NCI-H1694 treated with DMSO at 0.1 percent for 48 hours (cell line): ENCODE results near the gene TMEM269.
A peak's percentile ranks its signal among the peaks of the same experiment; 100 is the strongest.
"Not testable (repeated sequence)": the region's sequence is repeated elsewhere in the genome, so short reads cannot be mapped to it uniquely, and the experiment has no call there.

Experiments
- DNase-seq: peaks from one replicate; lab custom pipeline; 2025; lab: John Stamatoyannopoulos, UW

Gene TMEM269

DNA sequence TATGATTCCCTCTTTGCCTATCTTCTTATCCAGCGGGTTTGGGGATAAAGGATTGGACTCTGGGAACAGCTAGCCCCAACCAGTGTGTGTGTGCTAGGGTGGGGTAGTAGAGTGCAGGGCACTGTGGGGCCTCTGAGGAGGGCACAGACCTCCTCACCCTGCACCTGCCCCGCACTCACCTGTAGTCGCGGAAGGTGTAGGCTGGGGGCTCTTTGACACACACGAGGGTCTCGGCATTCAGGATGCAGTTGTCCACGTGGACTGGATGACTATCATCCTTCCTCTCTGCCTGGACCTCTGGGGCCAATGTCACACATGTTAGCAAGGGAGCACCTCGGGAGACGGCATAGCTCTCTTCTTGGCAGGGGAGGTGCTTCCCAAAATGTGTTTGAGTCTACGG is 36.8 kb upstream of the TMEM269 start:
- DNase-seq = no peak

- no peak for DNase-seq
These were observed 36.1 kb upstream of the TMEM269 start for GRCh38 chr1:42748461-42749410.

GRCh38 chr1:42750041-42750440 is 34.8 kb upstream of the TMEM269 start:
- DNase-seq = no peak

GRCh38 chr1:42751511-42752070 is 33.2 kb upstream of the TMEM269 start:
- not testable (repeated sequence) for DNase-seq

DNA sequence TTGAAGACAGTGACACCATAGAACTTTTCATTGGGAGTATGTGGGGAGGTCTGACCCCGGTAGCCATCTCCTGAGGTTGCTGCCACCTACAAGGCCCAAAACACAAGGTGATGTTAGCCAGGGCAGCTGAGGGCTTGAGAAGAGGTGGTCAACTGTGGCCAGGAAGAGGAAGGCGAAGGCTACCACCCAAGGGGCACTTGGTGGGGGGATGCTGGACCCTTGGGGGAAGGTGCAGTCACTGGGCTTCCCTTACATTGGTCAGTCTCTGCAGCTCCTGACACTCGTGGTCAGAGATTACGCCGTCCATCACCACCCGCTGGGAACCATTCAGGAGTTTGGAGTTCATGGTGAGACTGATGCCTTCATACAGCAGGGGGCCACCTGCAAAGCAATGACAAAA is 32.5 kb upstream of the TMEM269 start:
- DNase-seq = no peak

DNA sequence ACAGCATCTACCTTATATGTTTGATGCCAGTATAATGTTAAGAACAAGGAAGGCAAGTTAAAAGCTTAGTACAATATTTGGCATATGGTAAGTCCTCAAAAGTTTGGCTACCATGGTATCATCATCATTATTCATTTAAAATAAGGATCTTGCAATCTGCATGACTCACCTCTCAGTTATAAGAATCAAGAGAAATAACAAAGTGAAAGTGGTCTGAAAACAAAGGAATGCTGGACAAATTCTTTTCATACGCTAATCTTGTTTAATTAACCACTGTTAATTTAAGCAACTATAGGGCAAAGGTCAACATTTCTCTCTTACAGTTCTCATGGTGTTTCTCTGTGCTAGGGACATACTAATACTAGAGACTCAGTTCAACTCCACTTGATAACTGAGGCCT is 31.7 kb upstream of the TMEM269 start:
- DNase-seq = no peak

- DNase-seq = peak; percentile 48
These were observed 27.6 kb upstream of the TMEM269 start for GRCh38 chr1:42756956-42757891.

DNA sequence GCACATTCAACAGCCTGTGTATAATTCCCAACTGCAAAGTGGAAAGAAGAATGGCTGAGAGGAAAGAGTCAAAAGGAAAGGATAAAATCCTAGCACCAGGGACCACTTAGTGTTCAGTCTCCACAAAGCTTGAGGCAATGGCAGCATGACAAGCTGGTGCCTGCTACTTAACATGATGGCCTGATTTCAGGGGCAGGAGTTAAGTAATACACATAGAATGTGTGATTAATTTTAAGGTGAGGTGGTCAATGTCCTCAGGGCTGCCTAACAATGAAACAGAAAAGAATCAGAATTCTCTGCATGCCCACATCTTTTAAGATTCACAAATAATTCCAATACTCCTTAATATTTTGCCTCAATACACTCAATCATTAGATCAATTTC is 26.9 kb upstream of the TMEM269 start:
- no peak for DNase-seq

DNA sequence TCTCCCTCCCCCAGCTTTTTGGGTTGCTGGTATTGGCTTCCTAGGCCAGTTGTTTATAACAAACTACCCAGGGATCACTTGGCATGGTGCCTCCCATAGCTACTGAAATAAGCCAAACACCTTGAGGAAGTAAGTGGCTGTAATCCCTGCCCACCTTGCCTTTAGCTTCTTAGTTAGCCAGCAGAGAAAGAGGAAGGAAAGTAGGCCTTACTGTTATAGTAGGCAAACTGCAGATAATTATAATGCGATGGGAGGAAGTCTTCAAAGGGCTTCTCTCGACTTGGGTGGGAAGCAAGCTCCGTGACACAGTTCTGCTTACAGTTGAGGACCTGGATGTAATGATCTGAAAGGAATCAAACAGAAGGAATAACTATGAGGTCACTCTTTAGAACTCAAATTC is 26.1 kb upstream of the TMEM269 start:
- no peak for DNase-seq

- no peak for DNase-seq
These were observed 25.7 kb upstream of the TMEM269 start for GRCh38 chr1:42759114-42759513.

DNA sequence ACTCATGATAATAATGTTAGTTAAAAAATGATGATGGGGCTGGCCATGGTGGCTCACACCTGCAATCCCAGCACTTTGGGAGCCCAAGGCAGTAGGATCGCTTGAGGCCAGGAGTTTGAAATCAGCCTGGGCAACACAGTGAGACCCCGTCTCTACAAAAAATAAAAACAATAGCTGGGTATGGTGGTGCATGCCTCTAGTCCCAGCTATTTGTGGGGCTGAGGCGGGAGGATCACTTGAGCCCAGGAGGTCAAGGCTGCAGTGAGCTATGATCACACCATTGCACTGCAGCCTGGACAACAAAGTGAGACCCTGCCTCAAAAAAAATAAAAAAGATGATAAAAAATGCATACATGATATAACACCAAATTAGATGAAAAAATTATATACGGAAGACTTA is 23.2 kb upstream of the TMEM269 start:
- DNase-seq = no peak

GRCh38 chr1:42762269-42762668 is 22.5 kb upstream of the TMEM269 start:
- DNase-seq = no peak

DNA sequence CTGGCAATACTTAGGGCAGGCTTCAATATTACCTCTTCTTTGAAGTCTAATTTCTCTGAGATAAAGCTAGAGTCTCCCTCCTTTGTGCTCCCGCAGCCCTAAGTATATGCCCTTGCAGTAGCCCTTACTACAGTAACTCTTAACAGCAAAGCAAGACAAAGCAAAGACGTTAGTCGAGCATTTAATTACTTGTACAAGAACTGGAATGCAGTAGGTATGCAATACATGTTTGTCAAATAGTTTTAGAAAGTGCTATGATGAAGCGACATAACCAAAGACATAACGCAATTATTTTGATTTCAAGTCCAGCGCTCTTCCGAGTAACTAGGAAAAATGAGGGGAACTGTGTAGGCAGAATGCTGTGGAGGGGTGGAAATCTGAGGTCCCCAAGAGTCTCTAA is 19.5 kb upstream of the TMEM269 start:
- no peak for DNase-seq

GRCh38 chr1:42765832-42766740 is 18.7 kb upstream of the TMEM269 start:
- DNase-seq = peak; percentile 33

- DNase-seq = peak; percentile 98
These were observed 17.9 kb upstream of the TMEM269 start, which contains the start of the genes C1orf50 and P3H1 for GRCh38 chr1:42766741-42767509. C1orf50 (plus strand) TSS chr1:42767249; CDS start chr1:42767312, 63 bp downstream. P3H1 (minus strand) TSS chr1:42767028; CDS start chr1:42766971, 57 bp downstream.

DNA sequence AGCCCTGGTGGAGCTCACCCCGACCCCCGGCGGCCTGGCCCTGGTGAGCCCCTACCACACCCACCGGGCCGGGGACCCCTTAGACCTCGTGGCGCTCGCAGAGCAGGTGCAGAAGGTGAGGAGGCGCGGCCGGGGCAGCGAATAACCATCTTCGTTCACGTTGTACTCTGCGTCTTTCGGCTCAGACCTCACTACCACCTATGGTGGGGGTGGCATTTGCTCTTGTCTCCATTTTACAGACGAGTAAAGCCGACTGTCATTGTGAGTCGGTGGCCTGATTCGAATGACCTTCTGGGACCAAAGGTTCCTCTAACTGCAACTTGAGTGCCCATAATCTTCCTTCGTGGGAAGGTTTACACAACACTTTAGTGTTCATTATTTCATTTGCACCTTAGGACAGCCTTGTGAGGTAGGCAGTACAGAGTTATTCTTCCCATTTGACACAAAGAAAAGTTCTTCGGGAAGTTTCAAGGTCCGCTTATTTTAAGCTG is 17.2 kb upstream of the TMEM269 start:
- peak; percentile 57 for DNase-seq

- no peak for DNase-seq
These were observed 16.6 kb upstream of the TMEM269 start for GRCh38 chr1:42768172-42768571.

- no peak for DNase-seq
These were observed 15.0 kb upstream of the TMEM269 start for GRCh38 chr1:42769811-42770210.

DNA sequence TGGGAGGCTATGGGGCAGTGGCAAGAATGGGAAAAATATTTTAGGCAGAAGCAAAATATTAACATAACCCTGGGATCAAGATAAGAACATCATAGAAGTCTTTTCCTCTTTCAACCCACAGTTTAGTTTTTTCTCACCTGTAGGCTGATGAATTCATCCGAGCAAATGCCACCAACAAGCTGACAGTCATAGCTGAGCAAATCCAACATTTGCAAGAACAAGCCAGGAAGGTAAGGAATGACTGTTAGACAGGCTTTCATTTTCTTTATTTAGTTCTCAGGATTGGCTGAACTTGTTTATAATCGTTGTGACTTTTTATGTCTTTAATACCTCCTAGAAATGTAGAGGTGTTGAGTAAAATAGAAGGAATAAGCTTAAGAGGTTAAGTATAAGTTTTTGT is 11.4 kb upstream of the TMEM269 start:
- no peak for DNase-seq

DNA sequence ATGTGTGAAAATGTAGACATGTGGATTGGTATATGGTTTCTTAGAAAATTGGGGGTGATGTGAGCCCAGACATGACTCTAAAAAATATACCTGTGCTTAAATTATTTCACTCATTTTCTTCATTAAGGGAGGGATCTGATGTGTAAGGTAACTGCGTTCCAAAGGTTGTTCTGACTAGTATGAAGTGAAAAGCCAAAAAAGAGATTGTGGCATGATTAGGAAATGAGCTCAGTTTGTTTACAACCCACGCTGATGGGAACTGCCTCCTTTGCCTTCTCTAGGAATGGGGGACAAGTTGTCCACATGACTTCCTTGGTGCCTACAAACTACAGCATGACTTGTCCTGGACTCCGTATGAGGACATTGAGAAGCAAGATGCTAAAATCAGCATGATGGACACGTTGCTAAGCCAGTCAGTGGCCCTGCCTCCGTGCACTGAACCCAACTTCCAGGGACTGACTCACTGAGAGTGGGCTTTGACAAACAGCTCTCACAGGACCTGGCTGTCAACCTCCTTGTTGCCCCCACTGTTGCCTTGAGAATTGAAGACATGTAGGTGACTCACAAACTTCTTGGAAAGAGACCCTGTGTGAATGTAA is 9.8 kb upstream of the TMEM269 start:
- no peak for DNase-seq
